ENCODE data around the gene PRIM2. TPM values are rescaled to one million over a fixed set of nuclear protein-coding genes. Genes with fewer than 3 reads are reported as not detected.
"Not testable (repeated sequence)": the region's sequence is repeated elsewhere in the genome, so short reads cannot be mapped to it uniquely, and the experiment has no call there.

Gene PRIM2
- total RNA-seq, 1 donor, result 80.2 TPM

DNA sequence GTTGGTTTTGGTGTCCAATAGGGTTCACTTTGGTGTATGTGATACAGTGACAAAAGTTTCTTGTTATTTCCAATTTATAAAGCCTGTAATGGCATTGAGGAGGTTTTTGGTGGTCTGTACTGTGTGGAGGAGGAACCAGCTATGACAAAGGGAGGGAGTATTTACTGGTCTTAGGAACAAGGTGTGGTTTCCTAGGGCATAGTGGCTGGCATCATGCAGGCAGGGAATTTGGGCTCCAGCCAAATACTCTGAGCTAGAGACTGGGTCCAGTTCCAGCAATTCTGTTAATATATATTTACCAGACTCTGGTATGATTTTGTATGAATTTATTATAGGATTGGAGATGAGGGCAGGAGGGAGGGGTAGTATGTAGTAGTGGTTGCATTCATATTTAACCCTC lies 101.9 kb downstream of the PRIM2 start:
- DNase-seq (ENCODE audit: low read depth); H3K4me3 ChIP-seq (ENCODE audit: low read depth, low read length): not testable (repeated sequence)

DNA sequence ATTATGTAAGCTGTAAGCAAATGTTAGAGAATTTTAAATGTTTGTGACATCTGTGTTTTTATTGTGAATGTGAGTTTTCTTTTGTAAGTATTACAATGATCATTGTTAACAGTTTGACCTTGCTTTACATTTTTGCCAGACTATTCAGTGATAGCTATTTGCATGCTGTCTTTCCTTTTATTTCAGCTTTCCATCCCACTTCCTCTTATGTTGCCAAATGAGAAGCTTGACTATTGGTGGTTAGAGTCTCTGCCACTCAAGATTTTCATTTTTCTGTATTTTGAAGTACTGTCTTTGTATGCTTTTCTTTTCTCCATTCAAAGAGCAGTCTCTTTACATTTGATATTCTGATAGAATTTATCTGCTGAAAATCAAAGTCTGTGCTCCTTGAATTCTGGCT lies 104.1 kb downstream of the PRIM2 start:
- H3K4me3 ChIP-seq (ENCODE audit: low read depth, low read length), result no peak overlapping the region
- DNase-seq (ENCODE audit: low read depth), result peak; percentile 21

GRCh38 chr6:57423468-57423867 lies 106.0 kb downstream of the PRIM2 start:
- no peak overlapping the region for H3K4me3 ChIP-seq (ENCODE audit: low read depth, low read length)
- TF ChIP-seq, protein P1, sequence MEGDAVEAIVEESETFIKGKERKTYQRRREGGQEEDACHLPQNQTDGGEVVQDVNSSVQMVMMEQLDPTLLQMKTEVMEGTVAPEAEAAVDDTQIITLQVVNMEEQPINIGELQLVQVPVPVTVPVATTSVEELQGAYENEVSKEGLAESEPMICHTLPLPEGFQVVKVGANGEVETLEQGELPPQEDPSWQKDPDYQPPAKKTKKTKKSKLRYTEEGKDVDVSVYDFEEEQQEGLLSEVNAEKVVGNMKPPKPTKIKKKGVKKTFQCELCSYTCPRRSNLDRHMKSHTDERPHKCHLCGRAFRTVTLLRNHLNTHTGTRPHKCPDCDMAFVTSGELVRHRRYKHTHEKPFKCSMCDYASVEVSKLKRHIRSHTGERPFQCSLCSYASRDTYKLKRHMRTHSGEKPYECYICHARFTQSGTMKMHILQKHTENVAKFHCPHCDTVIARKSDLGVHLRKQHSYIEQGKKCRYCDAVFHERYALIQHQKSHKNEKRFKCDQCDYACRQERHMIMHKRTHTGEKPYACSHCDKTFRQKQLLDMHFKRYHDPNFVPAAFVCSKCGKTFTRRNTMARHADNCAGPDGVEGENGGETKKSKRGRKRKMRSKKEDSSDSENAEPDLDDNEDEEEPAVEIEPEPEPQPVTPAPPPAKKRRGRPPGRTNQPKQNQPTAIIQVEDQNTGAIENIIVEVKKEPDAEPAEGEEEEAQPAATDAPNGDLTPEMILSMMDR (IDR thresholded peaks at IDR 0.05; ENCODE audit: insufficient read depth, low read length), result no peak
- DNase-seq (ENCODE audit: low read depth), result no peak

More for the DNA sequence above, 104.1 kb downstream of the PRIM2 start:
- TF ChIP-seq, protein P1 (IDR thresholded peaks at IDR 0.05; ENCODE audit: insufficient read depth, low read length), result no peak

GRCh38 chr6:57431742-57432141 lies 114.3 kb downstream of the PRIM2 start:
- DNase-seq (ENCODE audit: low read depth); H3K4me3 ChIP-seq (ENCODE audit: low read depth, low read length): not testable (repeated sequence)

GRCh38 chr6:57432157-57432556 lies 114.7 kb downstream of the PRIM2 start:
- peak; percentile 76 for DNase-seq (ENCODE audit: low read depth)
- TF ChIP-seq, protein P1 (IDR thresholded peaks at IDR 0.05; ENCODE audit: insufficient read depth, low read length), result no peak
- H3K4me3 ChIP-seq (ENCODE audit: low read depth, low read length), result no peak overlapping the region

DNA sequence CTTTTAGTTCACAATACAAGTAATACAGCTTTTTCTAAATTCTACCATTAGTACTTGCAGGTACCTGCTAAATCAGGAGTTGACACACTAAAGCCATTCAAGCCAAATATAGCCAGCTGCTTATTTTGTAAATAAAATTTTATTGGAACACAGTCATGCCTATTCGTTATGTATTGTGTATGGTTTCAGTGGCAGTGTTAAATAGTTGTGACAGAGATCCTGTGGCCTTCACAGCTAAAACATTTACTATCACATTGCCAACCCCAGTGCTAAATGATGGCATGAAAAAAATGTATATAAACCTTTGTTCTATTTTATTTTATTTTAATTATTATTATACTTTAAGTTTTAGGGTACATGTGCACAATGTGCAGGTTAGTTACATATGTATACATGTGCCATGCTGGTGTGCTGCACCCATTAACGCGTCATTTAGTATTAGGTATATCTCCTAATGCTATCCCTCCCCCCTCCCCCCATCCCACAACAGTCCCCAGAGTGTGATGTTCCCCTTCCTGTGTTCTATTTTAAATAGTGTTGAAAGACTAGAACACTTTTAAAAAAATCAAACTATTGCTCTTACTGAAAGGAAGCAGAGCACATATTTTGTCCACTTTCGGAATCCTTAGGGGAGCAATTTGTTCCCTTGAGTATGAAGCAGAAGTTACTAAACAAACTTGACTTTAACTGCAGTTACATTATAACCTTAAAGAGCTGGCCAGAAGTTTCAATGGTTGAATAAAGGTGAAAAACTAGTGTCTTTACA lies 115.7 kb downstream of the PRIM2 start:
- DNase-seq (ENCODE audit: low read depth), result no peak
- TF ChIP-seq, protein P1 (IDR thresholded peaks at IDR 0.05; ENCODE audit: insufficient read depth, low read length), result no peak

GRCh38 chr6:57433790-57434189 lies 116.4 kb downstream of the PRIM2 start:
- DNase-seq (ENCODE audit: low read depth); H3K4me3 ChIP-seq (ENCODE audit: low read depth, low read length): not testable (repeated sequence)

More for the DNA sequence above, 115.7 kb downstream of the PRIM2 start:
- no peak overlapping the region for H3K4me3 ChIP-seq (ENCODE audit: low read depth, low read length)

DNA sequence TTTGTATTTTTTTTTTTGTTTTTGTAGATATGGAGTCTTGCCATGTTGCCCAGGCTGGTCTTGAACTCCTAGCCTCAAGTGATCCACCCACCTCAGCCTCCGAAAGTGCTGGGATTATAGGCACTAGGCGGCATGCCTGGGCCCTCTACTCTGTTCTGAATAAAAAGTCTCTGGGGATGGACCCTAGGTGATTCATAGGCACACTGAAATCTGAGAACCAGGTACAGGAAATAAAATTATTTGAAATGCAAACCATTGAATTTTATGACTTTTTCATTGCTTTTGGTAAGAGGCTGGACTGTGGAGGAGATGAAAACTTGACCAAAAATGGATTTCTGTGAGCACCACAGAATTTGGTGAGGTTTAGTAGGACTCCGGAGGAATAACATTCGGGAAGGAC lies 117.5 kb downstream of the PRIM2 start:
- DNase-seq (ENCODE audit: low read depth), result no peak
- H3K4me3 ChIP-seq (ENCODE audit: low read depth, low read length), result no peak overlapping the region
- TF ChIP-seq, protein P1 (IDR thresholded peaks at IDR 0.05; ENCODE audit: insufficient read depth, low read length), result no peak
